ENCODE results near the gene ZBTB33.
A peak's percentile ranks its signal among the peaks of the same experiment; 100 is the strongest.

Gene ZBTB33
- 49.7 to 62.1 (median 57.2) reads per million in 4 experiments for total RNA-seq

- DNase-seq, result peak; percentile 81
Measured at GRCh38 chrX:120250522-120251271, at the start of gene ZBTB33. ZBTB33 (plus strand) TSS chrX:120250812; CDS start chrX:120253416, 2,604 bp downstream.

DNA sequence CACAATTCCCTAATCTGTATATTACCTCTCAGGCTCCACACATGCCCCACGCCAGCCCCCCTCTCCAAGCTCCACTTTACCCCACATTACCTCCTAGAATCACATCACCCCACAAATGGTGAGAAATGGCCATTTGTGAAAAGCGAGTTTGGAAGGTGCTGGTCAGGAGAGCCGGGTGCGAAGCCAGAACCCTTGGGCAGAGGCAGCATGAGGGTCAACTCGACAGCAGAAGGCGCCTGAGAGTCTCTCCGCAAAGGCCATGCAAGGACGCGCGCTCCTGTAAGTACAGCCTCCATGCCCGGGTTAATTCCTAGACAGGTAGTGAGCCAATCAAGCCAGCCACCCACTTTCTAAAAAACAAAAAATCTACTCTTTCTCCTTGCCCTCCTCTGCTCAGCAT, 49.8 kb upstream of the ZBTB33 start:
- DNase-seq, result no peak

DNA sequence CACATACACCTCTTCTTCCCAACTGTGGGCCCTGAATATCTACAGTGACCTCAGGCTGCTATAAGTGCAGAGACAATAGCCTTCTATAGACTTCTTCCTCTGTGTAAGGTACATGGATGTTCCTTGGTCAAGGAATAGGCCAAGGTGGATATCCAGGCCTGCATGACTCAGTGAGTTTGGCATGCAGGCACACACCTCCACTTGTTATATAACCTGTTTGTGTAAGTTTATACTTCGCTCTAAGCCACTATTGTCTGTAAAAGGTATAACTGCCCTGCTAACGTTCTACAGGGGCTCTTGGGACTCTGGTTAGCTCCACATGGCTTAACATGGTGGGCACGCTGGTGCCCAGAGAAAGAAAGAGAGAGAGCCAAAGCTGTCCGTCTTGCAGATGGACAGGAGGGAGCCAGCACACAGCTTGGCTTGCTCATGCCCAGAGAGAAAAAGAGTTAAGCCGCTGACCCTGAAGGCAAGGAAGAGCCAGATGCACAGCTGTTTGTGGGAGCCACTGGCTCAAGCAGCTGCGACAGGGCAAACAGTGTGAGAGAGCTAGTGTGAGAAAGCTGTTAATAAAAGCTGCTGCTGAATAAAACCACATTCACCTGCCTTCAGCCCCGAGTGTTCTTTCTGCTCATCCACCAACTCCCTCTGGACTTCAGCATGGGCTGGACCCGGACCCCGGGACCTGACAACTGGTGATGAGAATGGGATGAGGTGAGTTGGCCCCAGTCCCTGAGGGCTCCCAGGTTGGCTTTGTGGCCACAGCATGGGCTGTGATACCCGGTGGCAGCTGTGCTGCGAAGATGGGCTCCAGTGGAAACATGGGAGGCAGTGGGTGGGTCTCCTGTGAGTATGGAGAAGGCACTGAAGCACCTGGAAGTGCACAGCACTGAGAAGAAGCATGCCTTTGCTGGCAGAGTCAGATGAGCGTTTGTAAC, 44.5 kb upstream of the ZBTB33 start:
- DNase-seq, result no peak

- DNase-seq, result no peak
Measured at GRCh38 chrX:120207009-120207605, 43.5 kb upstream of the ZBTB33 start.

DNA sequence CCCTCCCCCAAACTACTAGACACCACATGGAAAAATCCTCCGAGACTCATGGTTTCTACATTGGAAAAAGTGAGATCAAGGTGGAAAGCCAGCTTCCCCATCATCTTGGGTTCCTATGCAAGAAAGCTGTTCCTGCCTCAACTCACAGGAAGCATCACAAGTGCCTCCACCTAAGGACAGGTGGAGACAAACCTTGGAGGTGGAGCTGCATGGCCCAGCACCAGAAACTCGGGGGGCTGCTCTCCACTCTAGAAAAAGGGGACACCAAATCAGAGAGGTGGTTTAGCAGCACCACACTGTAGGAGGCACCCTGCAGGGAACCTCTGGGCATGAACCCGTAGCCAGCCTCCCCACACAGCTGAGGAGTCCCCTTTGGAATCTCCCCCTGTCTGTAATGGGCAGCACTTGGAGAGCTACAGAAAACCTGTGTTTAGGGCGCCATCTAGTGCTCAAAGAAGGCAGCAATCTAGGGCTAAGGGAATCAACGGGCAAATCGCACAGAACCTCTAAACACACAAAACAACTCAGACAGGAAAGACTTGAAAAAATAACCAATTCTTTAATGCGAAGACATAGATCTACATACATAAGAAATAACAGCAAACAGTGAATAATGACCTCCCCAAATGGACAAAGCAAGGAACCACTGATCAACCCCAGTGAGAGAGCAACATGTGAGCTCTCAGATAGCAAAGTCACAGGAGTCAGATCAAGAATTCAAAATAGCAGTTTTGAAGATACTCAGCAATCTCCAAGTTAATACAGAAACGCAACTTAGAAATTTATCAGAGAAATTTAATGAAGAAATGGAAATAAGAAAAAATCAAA, 37.0 kb upstream of the ZBTB33 start:
- DNase-seq, result peak; percentile 23

DNA sequence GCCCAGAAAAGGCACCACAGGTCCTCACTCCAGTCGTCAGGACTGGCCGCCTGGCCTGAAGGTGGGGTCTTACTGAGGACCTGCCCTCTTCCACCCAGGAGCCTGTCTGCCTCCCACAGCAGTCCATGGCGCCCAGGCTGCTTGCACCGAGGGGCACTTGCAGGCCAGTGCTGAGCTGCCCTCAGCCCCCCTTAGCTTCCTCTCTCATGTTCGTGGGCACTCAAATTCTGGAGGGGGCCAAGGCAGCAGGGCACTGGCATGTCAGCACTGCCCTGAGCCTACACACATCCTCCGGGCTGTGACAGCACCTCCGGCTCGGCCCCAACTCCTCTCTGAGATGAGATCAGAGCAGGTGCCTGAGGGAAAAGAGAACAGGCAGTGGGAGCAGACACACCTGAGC, 27.2 kb upstream of the ZBTB33 start:
- DNase-seq, result no peak

DNA sequence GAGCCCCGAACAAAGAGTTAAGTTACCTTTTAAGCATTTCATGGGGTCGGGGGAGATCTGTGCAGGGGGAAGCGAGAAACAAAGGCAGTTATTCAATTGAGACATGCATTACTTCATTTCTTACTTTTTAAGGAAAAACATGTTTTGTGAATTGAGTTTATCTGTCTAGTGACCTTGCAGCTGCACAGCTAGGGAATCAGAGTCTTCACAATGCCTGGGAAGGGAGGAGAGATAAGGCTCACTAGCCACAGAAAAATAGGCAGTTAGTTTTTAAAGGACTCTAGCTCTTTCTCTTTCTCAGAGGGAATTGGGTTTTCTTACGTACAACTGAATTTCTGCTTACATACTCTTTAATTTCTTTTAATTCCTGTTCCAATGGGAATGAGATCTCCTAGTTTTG, 26.2 kb upstream of the ZBTB33 start:
- DNase-seq, result no peak

GRCh38 chrX:120228187-120228908, 22.3 kb upstream of the ZBTB33 start:
- DNase-seq, result no peak

DNA sequence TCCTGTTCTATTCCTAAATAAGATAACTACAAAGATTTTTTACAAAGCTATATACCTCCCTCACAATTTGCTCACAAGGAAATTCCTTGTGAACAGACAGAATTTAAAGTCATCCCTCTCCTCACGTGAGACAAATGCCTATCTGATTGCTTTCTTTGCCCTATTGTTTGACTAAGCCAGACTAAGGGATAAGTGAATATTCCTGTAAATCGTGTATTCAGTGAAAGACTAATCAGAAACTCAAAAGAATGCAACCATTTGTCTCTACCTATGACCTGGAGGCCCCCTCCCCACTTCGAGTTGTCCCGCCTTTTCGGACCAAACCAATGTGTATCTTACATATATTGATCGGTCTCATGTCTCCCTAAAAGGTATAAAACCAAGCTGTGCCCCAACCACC, 15.3 kb upstream of the ZBTB33 start:
- no peak for DNase-seq

- no peak for DNase-seq
Measured at GRCh38 chrX:120236687-120237479, 13.7 kb upstream of the ZBTB33 start.

DNA sequence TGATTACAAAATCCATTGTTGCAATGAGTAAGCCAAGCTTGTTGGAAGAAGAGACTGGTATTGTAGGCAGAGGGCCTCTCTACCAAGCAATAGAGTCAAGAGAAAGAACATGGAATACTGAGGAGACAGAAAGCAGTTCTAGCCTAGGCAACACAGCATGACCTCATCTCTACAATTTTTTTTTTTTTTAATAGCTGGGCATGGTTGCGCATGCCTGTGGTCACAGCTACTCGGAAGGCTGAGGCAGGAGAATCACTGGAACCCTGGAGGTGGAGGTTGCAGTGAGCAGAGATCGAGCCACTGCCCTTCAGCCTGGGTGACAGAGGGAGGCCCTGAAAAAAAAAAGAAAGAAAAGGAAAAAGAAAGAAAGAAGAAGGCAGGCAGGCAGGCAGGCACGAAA, 11.7 kb upstream of the ZBTB33 start:
- DNase-seq, result no peak

DNA sequence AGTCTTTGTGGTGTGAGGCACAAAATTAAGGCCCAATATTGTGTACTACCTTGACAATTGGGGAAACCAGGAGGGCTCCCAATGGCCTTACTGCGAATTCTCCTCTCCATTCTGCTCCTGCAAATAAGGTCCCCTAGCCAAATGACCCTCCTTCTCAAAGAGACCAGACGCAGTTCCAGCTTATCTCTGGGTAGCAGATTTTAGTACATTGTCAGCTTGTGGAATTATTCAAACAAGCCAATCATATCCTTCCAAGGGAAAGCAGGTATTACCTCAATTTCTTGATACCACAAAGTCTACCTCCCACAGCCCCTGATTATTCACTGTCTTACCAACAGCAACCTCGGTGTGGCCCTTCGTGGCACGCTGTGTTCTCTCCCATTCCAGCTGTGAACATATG, 7.8 kb upstream of the ZBTB33 start:
- no peak for DNase-seq

- DNase-seq, result no peak
Measured at GRCh38 chrX:120244395-120244734, 6.2 kb upstream of the ZBTB33 start.

- DNase-seq, result peak; percentile 7
Measured at GRCh38 chrX:120244735-120245498, 5.7 kb upstream of the ZBTB33 start.

GRCh38 chrX:120251471-120252011, 929 bp downstream of the ZBTB33 start:
- DNase-seq, result peak; percentile 6

DNA sequence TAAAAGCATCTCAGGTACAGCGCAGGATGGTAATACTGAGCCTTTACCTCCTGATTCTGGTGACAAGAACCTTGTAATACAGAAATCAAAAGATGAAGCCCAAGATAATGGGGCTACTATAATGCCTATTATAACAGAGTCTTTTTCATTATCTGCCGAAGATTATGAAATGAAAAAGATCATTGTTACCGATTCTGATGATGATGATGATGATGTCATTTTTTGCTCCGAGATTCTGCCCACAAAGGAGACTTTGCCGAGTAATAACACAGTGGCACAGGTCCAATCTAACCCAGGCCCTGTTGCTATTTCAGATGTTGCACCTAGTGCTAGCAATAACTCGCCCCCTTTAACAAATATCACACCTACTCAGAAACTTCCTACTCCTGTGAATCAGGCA, 3.2 kb downstream of the ZBTB33 start:
- DNase-seq, result no peak

DNA sequence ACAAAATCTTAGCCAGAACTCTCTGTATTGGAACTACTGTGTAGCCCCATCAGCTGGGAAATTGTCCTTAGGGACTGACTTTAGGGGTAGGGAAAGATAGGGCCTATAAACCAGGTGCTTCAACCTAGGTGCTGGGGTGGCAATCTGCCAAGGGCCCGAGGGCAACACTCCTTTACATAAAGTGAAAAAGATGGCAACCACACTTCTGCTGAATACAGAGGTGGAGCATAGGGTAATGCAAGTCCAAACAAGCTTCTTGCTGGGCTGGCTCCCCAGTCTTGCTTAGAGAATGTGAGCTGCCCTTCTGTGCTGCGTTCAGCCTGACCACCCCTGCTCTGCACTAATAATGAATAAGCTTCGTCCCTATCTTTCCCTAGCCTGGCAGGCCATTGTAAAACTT, 9.8 kb downstream of the ZBTB33 start:
- no peak for DNase-seq

DNA sequence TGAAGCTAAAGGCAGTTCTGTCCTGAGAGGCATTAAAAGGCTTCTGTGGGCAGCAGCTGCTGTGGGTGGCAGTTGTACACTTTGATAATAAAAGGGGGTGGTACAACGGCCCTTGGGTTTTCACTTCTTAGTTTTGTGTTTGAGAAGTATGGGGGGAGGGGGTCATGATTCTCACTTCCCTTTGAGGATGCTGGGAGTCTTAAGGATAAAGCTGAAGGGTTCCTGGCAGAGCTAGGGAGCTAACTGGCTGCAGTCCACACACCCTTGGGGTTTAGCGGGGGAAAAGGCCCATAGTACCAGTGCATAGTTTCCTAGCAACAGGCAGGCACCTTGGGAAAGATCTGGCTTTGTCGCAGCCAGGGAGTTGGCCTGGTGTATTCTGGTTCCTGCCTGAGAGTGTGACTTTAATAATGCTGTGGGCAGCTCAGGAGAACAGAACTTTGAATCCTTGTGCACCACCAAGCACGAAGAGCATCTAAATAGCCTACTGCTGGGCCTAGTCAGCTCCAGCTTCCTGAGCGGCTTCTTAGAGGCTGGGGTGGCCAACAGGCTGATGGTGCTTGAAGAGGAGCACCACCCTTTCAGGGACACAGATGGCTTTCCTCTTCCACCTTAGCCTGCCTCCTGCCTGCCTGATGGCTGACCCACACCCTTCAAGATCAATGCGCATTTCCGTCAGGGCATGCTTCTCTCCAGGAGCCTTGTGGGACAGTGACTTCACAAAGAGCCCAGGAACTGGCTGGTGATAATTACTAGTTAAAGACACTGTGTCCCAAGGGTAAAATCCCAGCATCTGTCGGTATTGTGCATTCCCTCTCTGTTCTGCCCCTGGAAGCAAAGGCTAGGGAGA, 12.5 kb downstream of the ZBTB33 start:
- no peak for DNase-seq

DNA sequence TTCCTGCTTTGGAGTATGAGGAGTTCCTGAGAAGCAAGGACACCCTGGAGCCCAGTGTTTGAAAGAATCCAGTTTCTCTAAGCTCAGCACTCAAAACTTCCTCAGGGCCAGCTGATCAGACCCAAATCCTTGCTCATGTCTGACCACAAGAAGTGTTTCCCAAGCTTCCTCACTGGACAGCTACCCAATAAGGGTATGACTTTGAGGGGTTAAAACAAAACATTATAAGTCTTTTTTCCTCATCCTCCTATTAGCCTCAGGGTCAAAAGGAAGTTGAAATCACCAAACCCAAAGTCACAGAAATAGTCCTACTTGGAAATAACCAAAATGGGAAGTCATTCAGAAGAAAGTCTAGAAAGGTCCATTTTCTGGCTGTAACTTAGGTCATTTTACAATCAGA, 13.7 kb downstream of the ZBTB33 start:
- no peak for DNase-seq

Measured in effector CD8-positive, alpha-beta T cell (primary cell).